Measurements from ENCODE around the gene FADS2. TPM values are rescaled to one million over a fixed set of nuclear protein-coding genes. Genes with fewer than 3 reads are reported as not detected.
A peak's percentile ranks its signal among the peaks of the same experiment; 100 is the strongest.

The FADS2 gene
- total RNA-seq, 1 donor from 2014 or later, result 315 TPM

DNA sequence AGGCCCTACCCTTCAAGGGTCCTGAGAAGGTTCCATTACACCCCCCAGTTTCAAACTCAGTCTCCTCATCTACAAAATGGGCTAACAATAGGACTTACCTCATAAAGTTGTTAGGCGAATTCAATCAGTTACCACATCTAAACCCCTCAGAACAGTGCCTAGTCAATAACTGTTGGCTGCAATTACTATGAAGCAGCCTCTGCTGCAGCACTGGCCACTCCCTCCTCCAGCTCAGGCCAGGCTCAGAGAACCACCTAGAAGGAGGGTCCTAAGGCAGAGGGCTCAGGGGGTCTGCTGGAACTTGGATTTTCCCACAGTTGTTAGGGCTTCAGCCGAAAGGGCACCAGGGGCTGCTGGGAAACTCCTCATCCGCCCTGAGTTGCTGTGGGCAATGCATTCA, 58.5 kb downstream of the FADS2 start:
- H3K9me3 Mint-ChIP-seq (ENCODE audit: low read depth), result no peaks in the 10 kb centered on the region
- H3K27me3 Mint-ChIP-seq (ENCODE audit: low read depth), result no peaks in the 10 kb centered on the region
- peak overlapping the region; percentile 54 for H3K27ac Mint-ChIP-seq (ENCODE audit: unreplicated experiment)
- TF ChIP-seq, protein P1, sequence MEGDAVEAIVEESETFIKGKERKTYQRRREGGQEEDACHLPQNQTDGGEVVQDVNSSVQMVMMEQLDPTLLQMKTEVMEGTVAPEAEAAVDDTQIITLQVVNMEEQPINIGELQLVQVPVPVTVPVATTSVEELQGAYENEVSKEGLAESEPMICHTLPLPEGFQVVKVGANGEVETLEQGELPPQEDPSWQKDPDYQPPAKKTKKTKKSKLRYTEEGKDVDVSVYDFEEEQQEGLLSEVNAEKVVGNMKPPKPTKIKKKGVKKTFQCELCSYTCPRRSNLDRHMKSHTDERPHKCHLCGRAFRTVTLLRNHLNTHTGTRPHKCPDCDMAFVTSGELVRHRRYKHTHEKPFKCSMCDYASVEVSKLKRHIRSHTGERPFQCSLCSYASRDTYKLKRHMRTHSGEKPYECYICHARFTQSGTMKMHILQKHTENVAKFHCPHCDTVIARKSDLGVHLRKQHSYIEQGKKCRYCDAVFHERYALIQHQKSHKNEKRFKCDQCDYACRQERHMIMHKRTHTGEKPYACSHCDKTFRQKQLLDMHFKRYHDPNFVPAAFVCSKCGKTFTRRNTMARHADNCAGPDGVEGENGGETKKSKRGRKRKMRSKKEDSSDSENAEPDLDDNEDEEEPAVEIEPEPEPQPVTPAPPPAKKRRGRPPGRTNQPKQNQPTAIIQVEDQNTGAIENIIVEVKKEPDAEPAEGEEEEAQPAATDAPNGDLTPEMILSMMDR (IDR thresholded peaks at IDR 0.05), result no peak
- H3K36me3 Mint-ChIP-seq (ENCODE audit: low read depth), result peaks cover 15% of the 10 kb centered on the region
- H3K4me3 Mint-ChIP-seq (ENCODE audit: unreplicated experiment), result no peak overlapping the region
- H3K4me1 Mint-ChIP-seq (ENCODE audit: low read depth), result peaks cover 77% of the 10 kb centered on the region
- DNase-seq (ENCODE audit: low spot score), result no peak

DNA sequence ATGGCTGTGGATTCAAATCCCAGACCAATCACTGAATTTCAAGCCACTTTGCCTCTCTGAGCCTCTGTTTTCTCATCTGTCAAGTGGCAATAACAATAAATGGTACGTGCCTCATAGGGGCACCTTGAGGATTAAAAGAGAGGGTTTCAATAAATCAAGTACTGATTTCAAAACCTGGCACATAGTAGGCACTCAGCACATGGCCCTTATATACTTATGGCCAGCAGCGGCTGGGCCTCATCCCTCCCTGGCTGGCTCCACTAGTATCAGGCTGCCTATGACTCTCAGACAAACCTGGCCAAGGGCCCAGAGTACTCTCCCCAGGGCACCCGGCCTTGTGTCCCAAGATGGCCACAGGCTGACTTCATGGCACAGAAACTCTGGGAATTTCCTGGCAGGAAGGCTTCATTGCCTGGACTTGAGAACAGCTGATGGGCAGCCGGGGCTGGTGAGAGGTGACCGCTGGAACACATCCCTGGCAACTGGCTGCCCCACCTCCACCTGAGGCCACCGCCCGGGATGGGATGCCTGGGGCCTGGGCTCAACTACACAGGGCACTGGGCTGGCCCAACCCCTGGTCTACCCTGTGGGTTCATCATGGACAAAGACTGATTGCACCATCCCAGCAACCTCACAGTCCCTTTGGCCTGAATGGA, 59.9 kb downstream of the FADS2 start:
- TF ChIP-seq, protein P1 (IDR thresholded peaks at IDR 0.05), result no peak
- Mint-ChIP-seq H3K9me3 (ENCODE audit: low read depth) (no peaks in the 10 kb centered on the region), H3K4me1 (ENCODE audit: low read depth) (peaks cover 66% of the 10 kb centered on the region), H3K27me3 (ENCODE audit: low read depth) (no peaks in the 10 kb centered on the region), H3K27ac (ENCODE audit: unreplicated experiment) (peak overlapping the region; percentile 95), H3K36me3 (ENCODE audit: low read depth) (peaks cover 13% of the 10 kb centered on the region), H3K4me3 (ENCODE audit: unreplicated experiment) (peak overlapping the region; percentile 84)
- no peak for DNase-seq (ENCODE audit: low spot score)

DNA sequence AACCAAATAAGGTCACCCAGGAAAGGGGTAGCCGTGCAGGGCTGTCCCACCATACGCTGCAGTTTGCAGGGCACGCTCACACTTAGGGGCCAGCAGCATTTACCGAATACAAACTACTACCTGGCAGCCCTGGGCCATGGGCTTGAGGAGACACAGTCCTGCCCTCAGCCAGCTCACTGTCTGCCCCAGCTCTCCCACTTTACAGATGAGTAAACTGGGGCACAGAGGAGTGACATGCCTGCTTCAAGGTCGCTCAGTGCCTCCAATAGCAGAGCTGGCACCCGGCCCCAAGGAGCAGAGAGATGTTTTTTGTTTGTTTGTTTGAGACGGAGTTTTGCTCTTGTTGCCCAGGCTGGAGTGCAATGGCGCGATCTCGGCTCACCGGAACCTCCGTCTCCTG, 60.5 kb downstream of the FADS2 start:
- H3K27ac Mint-ChIP-seq (ENCODE audit: unreplicated experiment), result peak overlapping the region; percentile 95
- TF ChIP-seq, protein P1 (IDR thresholded peaks at IDR 0.05), result no peak
- peaks cover 9% of the 10 kb centered on the region for H3K36me3 Mint-ChIP-seq (ENCODE audit: low read depth)
- H3K9me3 Mint-ChIP-seq (ENCODE audit: low read depth), result no peaks in the 10 kb centered on the region
- H3K27me3 Mint-ChIP-seq (ENCODE audit: low read depth), result no peaks in the 10 kb centered on the region
- H3K4me1 Mint-ChIP-seq (ENCODE audit: low read depth), result peaks cover 64% of the 10 kb centered on the region
- H3K4me3 Mint-ChIP-seq (ENCODE audit: unreplicated experiment), result peak overlapping the region; percentile 84
- DNase-seq (ENCODE audit: low spot score), result no peak

DNA sequence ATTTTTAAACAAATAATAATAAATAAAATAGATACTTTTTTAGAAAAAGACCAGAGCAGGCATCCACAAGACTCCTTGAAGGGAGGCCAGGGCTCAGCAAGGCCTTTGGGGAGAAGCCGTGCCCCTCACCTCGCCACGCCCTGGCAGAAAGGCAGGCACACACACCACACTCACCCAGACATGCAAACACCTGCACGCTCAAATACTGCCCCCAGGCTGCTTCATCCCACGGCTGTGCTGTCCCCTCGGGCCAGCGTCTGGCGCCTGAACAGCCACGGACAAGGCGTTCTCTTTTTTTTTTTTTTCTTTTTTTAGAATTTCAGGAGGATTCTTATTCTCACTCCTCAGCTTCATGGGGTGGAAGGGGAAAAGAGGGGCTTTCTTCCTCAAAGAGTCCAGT, 61.7 kb downstream of the FADS2 start:
- peaks cover 66% of the 10 kb centered on the region for H3K4me1 Mint-ChIP-seq (ENCODE audit: low read depth)
- no peak for DNase-seq (ENCODE audit: low spot score)
- TF ChIP-seq, protein P1 (IDR thresholded peaks at IDR 0.05), result peak; percentile 13
- peaks cover 7% of the 10 kb centered on the region for H3K36me3 Mint-ChIP-seq (ENCODE audit: low read depth)
- peak overlapping the region; percentile 84 for H3K4me3 Mint-ChIP-seq (ENCODE audit: unreplicated experiment)
- no peaks in the 10 kb centered on the region for H3K9me3 Mint-ChIP-seq (ENCODE audit: low read depth)
- peak overlapping the region; percentile 87 for H3K27ac Mint-ChIP-seq (ENCODE audit: unreplicated experiment)
- H3K27me3 Mint-ChIP-seq (ENCODE audit: low read depth), result no peaks in the 10 kb centered on the region

DNA sequence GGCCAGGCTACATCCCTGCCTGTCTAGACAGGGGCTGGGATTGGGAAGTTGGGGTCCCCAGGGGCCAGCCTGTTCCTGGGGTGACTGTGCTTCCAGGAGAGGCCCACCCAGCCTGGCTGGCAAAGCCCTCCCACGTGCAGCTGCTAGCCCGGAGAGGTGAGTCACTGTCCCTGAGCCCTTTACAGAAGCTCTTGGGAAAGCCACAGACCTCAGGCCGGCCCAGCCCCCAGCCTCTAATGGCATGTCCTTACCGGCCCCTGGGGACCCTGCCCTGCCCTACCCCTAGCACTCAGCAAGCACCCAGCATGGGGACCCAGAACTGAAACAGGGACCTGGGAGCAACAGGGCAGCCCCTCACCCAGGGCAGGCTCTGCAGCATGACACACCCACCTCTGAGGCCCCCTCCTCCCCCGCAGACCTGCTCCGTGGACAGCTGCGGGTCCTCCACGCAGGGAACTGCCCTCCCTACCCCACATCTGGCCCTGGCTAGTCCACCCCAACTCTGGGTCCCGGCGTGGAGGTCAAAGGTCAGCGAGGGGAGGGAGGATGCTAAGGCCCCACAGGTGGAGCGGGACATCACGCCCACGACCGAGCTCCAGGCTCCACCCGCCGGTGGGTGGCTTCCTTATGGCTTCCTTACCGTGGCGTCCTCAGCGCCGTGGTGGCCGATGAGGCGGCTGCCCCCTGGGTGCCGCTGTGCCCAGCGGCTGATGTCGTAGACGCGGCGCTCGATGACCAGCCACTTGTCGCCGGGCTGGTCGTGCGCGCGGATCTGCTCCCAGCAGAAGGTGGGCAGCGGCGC, 62.6 kb downstream of the FADS2 start:
- DNase-seq (ENCODE audit: low spot score), result no peak
- peak overlapping the region; percentile 87 for H3K27ac Mint-ChIP-seq (ENCODE audit: unreplicated experiment)
- H3K27me3 Mint-ChIP-seq (ENCODE audit: low read depth), result no peaks in the 10 kb centered on the region
- H3K4me1 Mint-ChIP-seq (ENCODE audit: low read depth), result peaks cover 58% of the 10 kb centered on the region
- H3K4me3 Mint-ChIP-seq (ENCODE audit: unreplicated experiment), result peak overlapping the region; percentile 84
- TF ChIP-seq, protein P1 (IDR thresholded peaks at IDR 0.05), result peak; percentile 57
- H3K9me3 Mint-ChIP-seq (ENCODE audit: low read depth), result no peaks in the 10 kb centered on the region
- H3K36me3 Mint-ChIP-seq (ENCODE audit: low read depth), result peaks cover 5% of the 10 kb centered on the region

All from chondrocyte (in vitro differentiated cells).